HepG2 (cell line): ENCODE data around the gene CCNL1. TPM values are rescaled to one million over a fixed set of nuclear protein-coding genes. Genes with fewer than 3 reads are reported as not detected.
A peak's percentile ranks its signal among the peaks of the same experiment; 100 is the strongest.

ENCODE experiments used
- ARHGAP35 ChIP-seq: sonication (generic); formaldehyde crosslinking; IDR thresholded peaks from 2 replicates; pipeline ENCODE4 v1.9.0; 2022; ENCODE audit warnings: mild to moderate bottlenecking, inconsistent platforms, moderate library complexity, missing genetic modification reagents, borderline replicate concordance
- CREB1 ChIP-seq, 2 experiments: fragments of 450-650 bp in 1 of 2; IDR thresholded peaks; 2 replicates each; pipeline ENCODE4 v1.6.1; 2016 to 2017; ENCODE audit warnings: control low read depth in 1 of 2, mild to moderate bottlenecking in 1 of 2, missing compliant biosample characterization in 1 of 2, missing genetic modification characterization in 1 of 2
- EHMT2 ChIP-seq: fragments of 200-600 bp; sonication (generic); IDR thresholded peaks from 2 replicates; pipeline ENCODE4 v1.7.0; 2017; ENCODE audit warnings: antibody characterized with exemption, low read depth, low read length, borderline replicate concordance
- GZF1 ChIP-seq: sonication (generic); formaldehyde crosslinking; IDR thresholded peaks from 2 replicates; pipeline ENCODE4 v1.5.1; 2020; ENCODE audit warnings: mild to moderate bottlenecking, missing genetic modification reagents
- KAT2B ChIP-seq: fragments of 150-350 bp; IDR thresholded peaks from 2 replicates; pipeline ENCODE4 v1.6.1; 2014; ENCODE audit warnings: low read depth, low read length, borderline replicate concordance
- MTERF4 ChIP-seq: sonication (generic); formaldehyde crosslinking; IDR thresholded peaks from 2 replicates; pipeline ENCODE4 v1.8.0; 2023; ENCODE audit warnings: mild to moderate bottlenecking, missing genetic modification reagents
- NCOA5 ChIP-seq: sonication (generic); formaldehyde crosslinking; IDR thresholded peaks from 2 replicates; pipeline ENCODE4 v1.4.0; 2020; ENCODE audit warnings: missing genetic modification reagents
- PTBP1 ChIP-seq: fragments of 200-400 bp; formaldehyde crosslinking; IDR thresholded peaks from 2 replicates; pipeline ENCODE4 v1.6.1; 2018; ENCODE audit warnings: low read length, low read depth; ENCODE audit not compliant: poor library complexity, severe bottlenecking
- SETDB1 ChIP-seq: sonication (generic); formaldehyde crosslinking; IDR thresholded peaks from 2 replicates; pipeline ENCODE4 v1.5.1; 2020; ENCODE audit warnings: missing genetic modification reagents, mild to moderate bottlenecking, borderline replicate concordance
- TCF7L2 ChIP-seq: IDR thresholded peaks from 2 replicates; pipeline ENCODE4 v1.6.1; 2011; ENCODE audit warnings: mild to moderate bottlenecking, low read depth, low read length, moderate library complexity
- ZBTB3 ChIP-seq: sonication (generic); formaldehyde crosslinking; IDR thresholded peaks from 2 replicates; pipeline ENCODE4 v1.4.0; 2020; ENCODE audit warnings: low read depth, mild to moderate bottlenecking, moderate library complexity, missing genetic modification reagents, borderline replicate concordance
- ZFP1 ChIP-seq: IDR thresholded peaks from 2 replicates; pipeline ENCODE4 v1.6.1; 2016
- ZFP36L1 ChIP-seq: sonication (generic); formaldehyde crosslinking; IDR thresholded peaks from 2 replicates; pipeline ENCODE4 v1.8.0; 2022; ENCODE audit warnings: mild to moderate bottlenecking, missing genetic modification reagents, moderate library complexity
- ZNF10 ChIP-seq: sonication (generic); formaldehyde crosslinking; IDR thresholded peaks from 2 replicates; pipeline ENCODE4 v1.4.0; 2020; ENCODE audit warnings: mild to moderate bottlenecking, low read depth, missing genetic modification reagents, borderline replicate concordance
- ZNF207 ChIP-seq: fragments of 450-650 bp; IDR thresholded peaks from 2 replicates; pipeline ENCODE4 v1.6.1; 2016; ENCODE audit warnings: antibody characterized with exemption, borderline replicate concordance
- ZNF263 ChIP-seq: sonication (generic); formaldehyde crosslinking; IDR thresholded peaks from 2 replicates; pipeline ENCODE4 v1.4.0; 2020; ENCODE audit warnings: missing genetic modification reagents
- ZNF329 ChIP-seq: sonication (generic); formaldehyde crosslinking; IDR thresholded peaks from 2 replicates; pipeline ENCODE4 v1.9.0; 2021; ENCODE audit warnings: low read depth, mild to moderate bottlenecking, missing genetic modification reagents
- ZNF503 ChIP-seq: sonication (generic); formaldehyde crosslinking; IDR thresholded peaks from 2 replicates; pipeline ENCODE4 v1.4.0; 2020; ENCODE audit warnings: missing genetic modification reagents
- ZNF629 ChIP-seq: sonication (generic); formaldehyde crosslinking; conservative IDR thresholded peaks from 2 replicates; pipeline ENCODE4 v1.5.0; 2020; ENCODE audit warnings: missing genetic modification reagents
- ZNF83 ChIP-seq: sonication (generic); formaldehyde crosslinking; IDR thresholded peaks from 2 replicates; pipeline ENCODE4 v1.4.0; 2020; ENCODE audit warnings: missing genetic modification reagents, mild to moderate bottlenecking, borderline replicate concordance
- polyA plus RNA-seq, 8 experiments: library from polyadenylated mRNA; depleted of rRNA in 3 of 8; stranded (reverse) in 7 of 8; unstranded in 1 of 8; fragments of >200 nt; fragmentation: Illumina TruSeq in 4 of 8; extraction: Trizol in 4 of 8; gene quantifications; 2 replicates each; pipeline versions ENCODE4 v1.2.1 to v1.2.3, GENCODE V29; 2011 to 2016; ENCODE audit warnings: low read depth in 4 of 8, missing spikeins in 1 of 8, mixed read lengths in 1 of 8; ENCODE audit not compliant: insufficient read depth in 1 of 8
- total RNA-seq, 5 experiments: library from RNA; depleted of rRNA; stranded (reverse); fragments of >200 nt; fragmentation: Illumina TruSeq; extraction: Trizol; gene quantifications; 2 replicates each; pipeline ENCODE4 v1.2.3, GENCODE V29; 2016; ENCODE audit warnings: low read depth in 1 of 5
- TF ChIP-seq, protein P1 (sequence below): sonication (generic); formaldehyde crosslinking; IDR thresholded peaks from 2 replicates; pipeline ENCODE4 v1.4.0; 2020; ENCODE audit warnings: missing genetic modification reagents
- TF ChIP-seq, protein P2 (sequence below): sonication (generic); formaldehyde crosslinking; IDR thresholded peaks from 2 replicates; pipeline ENCODE4 v1.5.1; 2020; ENCODE audit warnings: missing genetic modification reagents, mild to moderate bottlenecking, borderline replicate concordance
- TF ChIP-seq, protein P3 (sequence below): sonication (generic); formaldehyde crosslinking; IDR thresholded peaks from 2 replicates; pipeline ENCODE4 v1.4.0; 2020; ENCODE audit warnings: mild to moderate bottlenecking, missing genetic modification reagents

CCNL1 gene
- total and polyA plus RNA-seq, 2 of the 13 experiments (the other 11 are each of a cell fraction or from before 2014, with no cell fraction given): 151 to 303 TPM

- TF ChIP-seq CREB1 (IDR thresholded peaks at IDR 0.05) (no peak), CREB1 (CRISPR knock-in tag; IDR thresholded peaks at IDR 0.05) (no peak), TCF7L2 (no peak), NCOA5 (CRISPR knock-in tag) (no peak), ZNF503 (CRISPR knock-in tag) (peak; percentile 88), ZFP36L1 (CRISPR knock-in tag) (peak; percentile 84; the same call in 1 of the 2 replicates), EHMT2 (no peak), ZNF83 (CRISPR knock-in tag) (no peak), ZNF629 (CRISPR knock-in tag) (peak; percentile 76), ARHGAP35 (CRISPR knock-in tag) (peak; percentile 86; the same call in 1 of the 2 replicates), ZNF207 (no peak), MTERF4 (CRISPR knock-in tag) (peak; percentile 90), PTBP1 (no peak), KAT2B (no peak), ZBTB3 (peak; percentile 79; the same call in 1 of the 2 replicates), ZNF263 (CRISPR knock-in tag) (peak; percentile 68), SETDB1 (no peak), ZFP1 (CRISPR knock-in tag) (no peak), ZNF329 (CRISPR knock-in tag) (peak; percentile 70; the same call in 1 of the 2 replicates), ZNF10 (no peak), GZF1 (CRISPR knock-in tag) (no peak)
- TF ChIP-seq, protein P1, sequence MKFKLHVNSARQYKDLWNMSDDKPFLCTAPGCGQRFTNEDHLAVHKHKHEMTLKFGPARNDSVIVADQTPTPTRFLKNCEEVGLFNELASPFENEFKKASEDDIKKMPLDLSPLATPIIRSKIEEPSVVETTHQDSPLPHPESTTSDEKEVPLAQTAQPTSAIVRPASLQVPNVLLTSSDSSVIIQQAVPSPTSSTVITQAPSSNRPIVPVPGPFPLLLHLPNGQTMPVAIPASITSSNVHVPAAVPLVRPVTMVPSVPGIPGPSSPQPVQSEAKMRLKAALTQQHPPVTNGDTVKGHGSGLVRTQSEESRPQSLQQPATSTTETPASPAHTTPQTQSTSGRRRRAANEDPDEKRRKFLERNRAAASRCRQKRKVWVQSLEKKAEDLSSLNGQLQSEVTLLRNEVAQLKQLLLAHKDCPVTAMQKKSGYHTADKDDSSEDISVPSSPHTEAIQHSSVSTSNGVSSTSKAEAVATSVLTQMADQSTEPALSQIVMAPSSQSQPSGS (CRISPR knock-in tag): peak; percentile 77; the same call in 1 of the 2 replicates
- TF ChIP-seq, protein P2, sequence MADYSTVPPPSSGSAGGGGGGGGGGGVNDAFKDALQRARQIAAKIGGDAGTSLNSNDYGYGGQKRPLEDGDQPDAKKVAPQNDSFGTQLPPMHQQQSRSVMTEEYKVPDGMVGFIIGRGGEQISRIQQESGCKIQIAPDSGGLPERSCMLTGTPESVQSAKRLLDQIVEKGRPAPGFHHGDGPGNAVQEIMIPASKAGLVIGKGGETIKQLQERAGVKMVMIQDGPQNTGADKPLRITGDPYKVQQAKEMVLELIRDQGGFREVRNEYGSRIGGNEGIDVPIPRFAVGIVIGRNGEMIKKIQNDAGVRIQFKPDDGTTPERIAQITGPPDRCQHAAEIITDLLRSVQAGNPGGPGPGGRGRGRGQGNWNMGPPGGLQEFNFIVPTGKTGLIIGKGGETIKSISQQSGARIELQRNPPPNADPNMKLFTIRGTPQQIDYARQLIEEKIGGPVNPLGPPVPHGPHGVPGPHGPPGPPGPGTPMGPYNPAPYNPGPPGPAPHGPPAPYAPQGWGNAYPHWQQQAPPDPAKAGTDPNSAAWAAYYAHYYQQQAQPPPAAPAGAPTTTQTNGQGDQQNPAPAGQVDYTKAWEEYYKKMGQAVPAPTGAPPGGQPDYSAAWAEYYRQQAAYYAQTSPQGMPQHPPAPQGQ (CRISPR knock-in tag): no peak
- TF ChIP-seq, protein P3, sequence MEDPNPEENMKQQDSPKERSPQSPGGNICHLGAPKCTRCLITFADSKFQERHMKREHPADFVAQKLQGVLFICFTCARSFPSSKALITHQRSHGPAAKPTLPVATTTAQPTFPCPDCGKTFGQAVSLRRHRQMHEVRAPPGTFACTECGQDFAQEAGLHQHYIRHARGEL (CRISPR knock-in tag): no peak
These were observed 39.7 kb downstream of the CCNL1 start (continued) for GRCh38 chr3:157120071-157120892.
